ENCODE measurements around the gene TTC23L. TPM values are rescaled to one million over a fixed set of nuclear protein-coding genes. Genes with fewer than 3 reads are reported as not detected.

Gene TTC23L
- total and polyA plus RNA-seq, 9 donors = 0.15 to 3.3 (median 0.48) TPM

DNA sequence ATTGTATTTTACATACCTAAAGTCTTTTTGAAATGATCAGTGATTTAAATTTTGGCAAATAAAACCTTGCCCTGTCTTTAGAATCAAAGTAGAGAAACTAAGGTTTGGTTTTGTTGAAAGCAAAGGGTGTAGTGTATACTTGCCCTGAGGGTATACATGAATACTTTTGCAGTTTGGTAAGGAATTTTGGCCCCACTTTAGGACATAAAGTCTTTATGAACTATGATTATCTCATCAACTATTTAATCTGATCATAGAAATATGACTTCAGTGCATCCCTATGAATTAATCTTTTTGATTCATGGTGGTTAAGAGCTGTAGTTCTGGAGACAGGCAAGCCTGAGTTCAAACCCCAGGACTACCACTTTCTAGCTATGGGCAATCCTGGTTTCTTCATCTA lies 58.7 kb downstream of the TTC23L start:
- no peak overlapping the region for H3K4me3 ChIP-seq
- H3K4me1 ChIP-seq (ENCODE audit: insufficient read depth) = no peaks in the 10 kb centered on the region
- no peak for TF ChIP-seq EP300 (IDR thresholded peaks at IDR 0.05)
- TF ChIP-seq, protein P1, sequence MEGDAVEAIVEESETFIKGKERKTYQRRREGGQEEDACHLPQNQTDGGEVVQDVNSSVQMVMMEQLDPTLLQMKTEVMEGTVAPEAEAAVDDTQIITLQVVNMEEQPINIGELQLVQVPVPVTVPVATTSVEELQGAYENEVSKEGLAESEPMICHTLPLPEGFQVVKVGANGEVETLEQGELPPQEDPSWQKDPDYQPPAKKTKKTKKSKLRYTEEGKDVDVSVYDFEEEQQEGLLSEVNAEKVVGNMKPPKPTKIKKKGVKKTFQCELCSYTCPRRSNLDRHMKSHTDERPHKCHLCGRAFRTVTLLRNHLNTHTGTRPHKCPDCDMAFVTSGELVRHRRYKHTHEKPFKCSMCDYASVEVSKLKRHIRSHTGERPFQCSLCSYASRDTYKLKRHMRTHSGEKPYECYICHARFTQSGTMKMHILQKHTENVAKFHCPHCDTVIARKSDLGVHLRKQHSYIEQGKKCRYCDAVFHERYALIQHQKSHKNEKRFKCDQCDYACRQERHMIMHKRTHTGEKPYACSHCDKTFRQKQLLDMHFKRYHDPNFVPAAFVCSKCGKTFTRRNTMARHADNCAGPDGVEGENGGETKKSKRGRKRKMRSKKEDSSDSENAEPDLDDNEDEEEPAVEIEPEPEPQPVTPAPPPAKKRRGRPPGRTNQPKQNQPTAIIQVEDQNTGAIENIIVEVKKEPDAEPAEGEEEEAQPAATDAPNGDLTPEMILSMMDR (IDR thresholded peaks at IDR 0.05) = no peak
- no peak for TF ChIP-seq POLR2A (IDR thresholded peaks at IDR 0.05)
- H3K27me3 ChIP-seq = no peaks in the 10 kb centered on the region
- intact Hi-C loops (cut with DNase I) = loop anchor here in 3 of 4 donors (2.0 to 5.0 kb wide), 3 partner anchors 375 to 415 kb away; no protein-coding TSS in a partner anchor
- H3K9me3 ChIP-seq = no peaks in the 10 kb centered on the region
- H3K36me3 ChIP-seq = no peaks in the 10 kb centered on the region
- DNase-seq = no peak
- H3K27ac ChIP-seq = no peak overlapping the region

DNA sequence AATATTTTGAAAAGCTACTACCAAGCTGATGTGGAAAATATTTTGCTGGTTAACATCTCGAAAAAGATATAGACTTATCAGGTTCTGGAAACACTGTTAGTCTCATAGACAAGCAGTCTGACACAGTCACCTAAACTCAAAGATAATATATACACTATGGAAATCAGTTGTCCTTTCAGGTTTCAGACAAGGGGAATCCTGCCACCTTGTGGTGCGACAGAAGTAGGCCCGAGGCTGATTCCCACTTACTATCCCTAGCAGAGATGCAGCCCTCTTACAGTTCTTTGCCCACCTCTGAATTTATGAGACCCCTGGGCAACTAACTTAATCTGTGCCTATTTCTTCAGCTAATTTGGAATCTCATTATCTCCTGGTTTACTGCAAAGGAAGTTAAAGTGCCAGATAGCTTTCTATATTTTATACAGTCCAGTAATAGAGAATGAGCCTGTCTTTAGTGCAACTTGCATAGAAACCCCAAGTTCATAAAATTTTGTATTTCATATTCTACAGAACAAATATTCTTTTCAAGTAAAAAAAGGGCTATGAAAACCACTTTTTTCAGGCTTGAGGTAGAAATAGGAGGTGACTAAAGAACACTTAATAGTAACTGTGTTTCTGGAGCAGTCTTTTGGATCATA lies 59.4 kb downstream of the TTC23L start:
- TF ChIP-seq POLR2A (IDR thresholded peaks at IDR 0.05) (no peak), EP300 (IDR thresholded peaks at IDR 0.05) (no peak)
- TF ChIP-seq, protein P1 (IDR thresholded peaks at IDR 0.05) = peak; percentile 57 to 79 (median 63)
- 0% methylated on average over 3 of the region's 3 CpGs for WGBS, 3 donors
- Histone ChIP-seq H3K4me3 (no peak overlapping the region), H3K9me3 (no peaks in the 10 kb centered on the region), H3K4me1 (ENCODE audit: insufficient read depth) (no peaks in the 10 kb centered on the region), H3K27me3 (no peaks in the 10 kb centered on the region), H3K36me3 (no peaks in the 10 kb centered on the region), H3K27ac (no peak overlapping the region)
- peak; percentile 52 to 74 (median 68) for DNase-seq
- intact Hi-C loops (cut with DNase I) = loop anchor here in 3 of 4 donors (2.0 to 5.0 kb wide), 3 partner anchors 376 to 416 kb away; no protein-coding TSS in a partner anchor

DNA sequence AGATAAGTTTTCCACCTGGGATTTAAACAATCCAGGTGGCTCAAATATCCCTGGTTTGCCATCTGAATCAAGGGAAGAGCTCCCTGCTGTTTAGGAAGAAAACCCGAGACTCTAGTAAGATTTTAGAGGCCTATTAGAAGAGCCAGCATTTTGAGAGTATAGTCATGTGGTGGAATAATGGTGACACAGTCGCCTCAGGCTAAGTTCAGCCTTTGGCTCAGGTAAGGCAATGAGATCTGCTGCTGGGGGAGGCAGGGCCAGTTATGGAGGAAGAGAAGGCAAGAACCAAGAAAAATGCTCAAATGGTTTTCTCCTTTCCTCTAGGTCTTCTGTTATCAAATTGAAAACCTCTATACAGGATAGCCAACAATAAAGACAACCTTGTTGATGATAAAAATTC lies 60.1 kb downstream of the TTC23L start:
- intact Hi-C loops (cut with DNase I) = loop anchor here in 3 of 4 donors (2.0 to 5.0 kb wide), 3 partner anchors 376 to 417 kb away; no protein-coding TSS in a partner anchor
- H3K36me3 ChIP-seq = no peaks in the 10 kb centered on the region
- H3K4me3 ChIP-seq = no peak overlapping the region
- WGBS, 3 donors = 95 to 96% (median 96%) methylated on average over 2 of the region's 2 CpGs
- H3K27ac ChIP-seq = no peak overlapping the region
- TF ChIP-seq, protein P1 (IDR thresholded peaks at IDR 0.05) = no peak
- no peak for TF ChIP-seq EP300 (IDR thresholded peaks at IDR 0.05)
- no peak for TF ChIP-seq POLR2A (IDR thresholded peaks at IDR 0.05)
- H3K27me3 ChIP-seq = no peaks in the 10 kb centered on the region
- DNase-seq = no peak
- H3K4me1 ChIP-seq (ENCODE audit: insufficient read depth) = no peaks in the 10 kb centered on the region
- H3K9me3 ChIP-seq = no peaks in the 10 kb centered on the region

DNA sequence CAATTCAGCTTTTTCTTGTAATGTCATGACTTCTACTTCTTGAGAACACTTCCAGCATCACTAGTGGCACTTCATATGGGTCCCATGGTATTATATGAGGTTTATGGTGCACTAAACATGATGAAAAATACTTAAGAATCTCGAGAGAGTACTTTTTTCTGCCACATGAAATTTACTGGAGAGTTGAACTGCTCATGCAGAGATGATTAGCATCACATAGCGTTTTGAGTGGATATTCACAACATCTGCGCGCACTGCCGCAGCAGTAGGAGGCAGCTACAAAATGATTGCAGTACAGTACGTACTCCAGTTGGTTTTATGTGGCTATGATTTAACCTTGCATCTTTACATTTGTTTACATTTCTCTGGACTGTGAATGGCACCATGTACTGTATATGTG lies 61.7 kb downstream of the TTC23L start:
- H3K36me3 ChIP-seq = no peaks in the 10 kb centered on the region
- no peak overlapping the region for H3K27ac ChIP-seq
- no peak for DNase-seq
- H3K27me3 ChIP-seq = no peaks in the 10 kb centered on the region
- H3K4me1 ChIP-seq (ENCODE audit: insufficient read depth) = no peaks in the 10 kb centered on the region
- intact Hi-C loops (cut with DNase I) = no loop called here
- TF ChIP-seq, protein P1 (IDR thresholded peaks at IDR 0.05) = no peak
- no peak for TF ChIP-seq EP300 (IDR thresholded peaks at IDR 0.05)
- no peak for TF ChIP-seq POLR2A (IDR thresholded peaks at IDR 0.05)
- H3K9me3 ChIP-seq = no peaks in the 10 kb centered on the region
- WGBS, 3 donors = 90 to 91% (median 91%) methylated on average over 6 of the region's 6 CpGs
- no peak overlapping the region for H3K4me3 ChIP-seq
